AG08395 (cell line): ENCODE measurements around the gene NUMBL.
A peak's percentile ranks its signal among the peaks of the same experiment; 100 is the strongest.
"Not testable (repeated sequence)": the region's sequence is repeated elsewhere in the genome, so short reads cannot be mapped to it uniquely, and the experiment has no call there.

Experiments used
- DNase-seq: peaks from one replicate; pipeline ENCODE4 v3.0.0; 2012; ENCODE audit warnings: mixed read lengths, low spot score

Gene NUMBL

DNA sequence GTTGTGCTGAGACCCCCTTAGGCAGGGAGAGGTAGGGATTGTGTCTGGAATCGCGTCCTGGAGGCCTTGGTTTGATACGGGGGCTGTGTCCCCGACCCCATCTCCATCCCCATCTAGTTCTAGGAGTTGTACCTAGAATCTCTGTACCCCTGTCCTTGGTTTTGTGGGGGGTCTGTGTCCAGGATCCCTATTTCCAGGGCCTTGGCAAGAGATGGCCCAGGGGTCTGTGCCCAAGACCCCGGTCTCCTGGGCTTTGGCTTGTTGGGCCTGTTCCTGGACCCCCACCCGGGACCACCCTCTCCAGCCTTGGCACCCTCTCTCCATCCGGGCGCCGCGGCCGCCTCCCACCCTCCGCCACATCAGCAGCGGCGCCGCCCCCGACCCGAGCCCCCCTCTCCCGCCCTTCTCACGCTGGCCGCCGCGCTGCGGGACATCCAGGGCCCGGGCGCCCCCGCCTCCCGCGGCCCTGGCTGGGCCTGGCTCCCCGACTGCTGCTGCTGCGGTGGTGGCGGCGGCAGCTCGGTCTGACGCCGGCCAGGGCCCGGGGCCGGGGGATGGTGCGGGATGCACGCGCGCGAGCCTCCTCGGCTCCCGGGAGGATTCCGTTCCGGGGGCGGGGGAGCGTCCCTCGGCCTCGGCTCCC lies at the start of gene NUMBL:
TSS of gene NUMBL (minus strand) at position 602 of the 643 bp plus-strand sequence. CDS start at position 434, 168 bp downstream.
- no peak for DNase-seq

GRCh38 chr19:40739030-40739839 lies 48.8 kb upstream of the NUMBL start:
- no peak for DNase-seq

- DNase-seq: no peak
These were observed 46.7 kb upstream of the NUMBL start for GRCh38 chr19:40737102-40737644.

- DNase-seq: no peak
These were observed 46.2 kb upstream of the NUMBL start for GRCh38 chr19:40736661-40737060.

DNA sequence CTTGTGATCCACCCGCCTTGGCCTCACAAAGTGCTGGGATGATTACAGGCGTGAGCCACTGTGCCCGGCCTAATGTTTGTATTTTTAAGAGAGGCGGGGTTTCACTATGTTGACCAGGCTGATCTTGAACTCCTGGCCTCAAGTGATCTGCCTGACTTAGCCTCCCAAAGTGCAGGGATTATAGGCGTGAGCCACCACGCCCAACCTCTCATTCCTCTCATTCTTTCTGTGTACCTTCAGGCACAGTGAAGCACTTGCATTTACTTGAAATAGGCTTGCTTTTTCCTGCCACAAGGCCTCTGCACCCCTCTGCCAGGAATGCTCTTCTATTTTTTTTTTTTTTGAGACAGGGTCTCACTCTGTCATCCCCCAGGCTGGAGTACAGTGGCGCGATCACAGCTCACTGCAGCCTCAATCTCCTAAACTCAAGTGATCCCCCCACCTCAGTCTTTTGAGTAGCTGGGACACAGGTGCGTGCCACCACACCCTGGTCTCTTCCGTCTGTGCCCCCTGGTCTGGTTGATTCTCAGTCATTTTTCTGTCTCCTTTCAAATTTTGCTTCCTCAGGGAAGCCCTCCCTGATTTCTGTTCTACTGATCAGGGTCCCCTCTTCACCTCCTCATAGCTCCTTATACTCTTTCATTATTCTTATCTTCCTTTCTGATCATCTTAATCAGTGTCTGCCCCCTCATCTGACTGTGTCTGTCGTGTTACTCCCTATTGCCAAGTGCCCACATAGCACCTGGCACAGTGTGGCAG lies 44.7 kb upstream of the NUMBL start:
- no peak for DNase-seq

DNA sequence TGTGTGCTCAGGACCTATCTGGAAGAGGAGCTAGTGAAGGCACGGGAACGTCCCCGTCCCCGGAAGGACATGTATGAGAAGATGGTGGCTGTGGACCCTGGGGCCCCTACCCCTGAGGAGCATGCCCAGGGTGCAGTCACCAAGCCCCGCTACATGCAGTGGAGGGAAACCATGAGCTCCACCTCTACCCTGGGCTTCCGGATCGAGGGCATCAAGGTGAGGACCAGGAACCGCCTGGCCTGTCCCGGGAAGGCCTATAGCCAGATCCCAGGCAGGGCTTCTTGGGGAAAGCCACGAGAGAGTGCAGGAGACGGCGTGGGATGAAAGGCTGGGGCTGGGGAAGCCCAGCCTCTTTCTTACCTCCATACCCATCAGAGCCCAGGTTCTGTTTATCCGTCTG lies 42.7 kb upstream of the NUMBL start:
- DNase-seq: no peak

GRCh38 chr19:40732304-40732703 lies 41.9 kb upstream of the NUMBL start:
- DNase-seq: not testable (repeated sequence)

DNA sequence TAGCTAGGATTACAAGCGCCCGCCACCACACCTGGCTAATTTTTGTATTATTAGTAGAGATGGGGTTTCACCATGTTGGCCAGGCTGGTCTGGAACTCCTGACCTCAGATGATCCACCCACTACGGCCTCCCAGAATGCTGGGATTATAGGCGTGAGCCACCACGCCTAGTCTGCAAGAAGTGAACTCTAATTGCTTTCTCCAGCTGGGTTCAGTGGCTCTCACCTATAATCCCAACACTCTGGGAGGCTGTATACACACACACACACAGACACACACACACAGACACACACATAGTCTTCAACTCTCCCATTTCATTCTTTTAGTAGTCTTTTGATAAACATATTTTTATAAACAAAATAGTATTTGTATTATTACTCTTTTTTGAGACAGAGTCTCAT lies 39.6 kb upstream of the NUMBL start:
- DNase-seq: not testable (repeated sequence)

GRCh38 chr19:40726279-40726678 lies 35.8 kb upstream of the NUMBL start:
- DNase-seq: no peak

DNA sequence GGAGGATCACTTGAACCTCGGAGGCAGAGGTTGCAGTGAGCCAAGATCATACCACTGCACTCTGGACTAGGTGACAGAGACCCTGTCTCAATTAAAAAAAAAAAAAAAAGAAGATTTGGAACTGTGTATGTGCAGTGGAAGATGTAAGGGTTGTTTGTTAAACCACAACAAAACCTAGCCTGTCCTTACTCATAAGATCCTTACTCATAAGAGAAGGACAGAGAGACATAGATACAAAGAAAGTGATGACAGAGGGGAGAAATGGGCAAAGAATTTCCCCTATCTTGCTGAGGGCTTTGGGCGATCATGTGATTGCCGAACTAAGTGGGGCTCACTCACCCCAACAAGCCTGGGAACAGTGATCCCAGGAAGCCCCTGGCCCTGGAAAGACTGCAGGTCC lies 34.4 kb upstream of the NUMBL start:
- DNase-seq: no peak

GRCh38 chr19:40724315-40724714 lies 33.9 kb upstream of the NUMBL start:
- DNase-seq: no peak

- DNase-seq: no peak
These were observed 33.3 kb upstream of the NUMBL start for GRCh38 chr19:40723661-40724254.

DNA sequence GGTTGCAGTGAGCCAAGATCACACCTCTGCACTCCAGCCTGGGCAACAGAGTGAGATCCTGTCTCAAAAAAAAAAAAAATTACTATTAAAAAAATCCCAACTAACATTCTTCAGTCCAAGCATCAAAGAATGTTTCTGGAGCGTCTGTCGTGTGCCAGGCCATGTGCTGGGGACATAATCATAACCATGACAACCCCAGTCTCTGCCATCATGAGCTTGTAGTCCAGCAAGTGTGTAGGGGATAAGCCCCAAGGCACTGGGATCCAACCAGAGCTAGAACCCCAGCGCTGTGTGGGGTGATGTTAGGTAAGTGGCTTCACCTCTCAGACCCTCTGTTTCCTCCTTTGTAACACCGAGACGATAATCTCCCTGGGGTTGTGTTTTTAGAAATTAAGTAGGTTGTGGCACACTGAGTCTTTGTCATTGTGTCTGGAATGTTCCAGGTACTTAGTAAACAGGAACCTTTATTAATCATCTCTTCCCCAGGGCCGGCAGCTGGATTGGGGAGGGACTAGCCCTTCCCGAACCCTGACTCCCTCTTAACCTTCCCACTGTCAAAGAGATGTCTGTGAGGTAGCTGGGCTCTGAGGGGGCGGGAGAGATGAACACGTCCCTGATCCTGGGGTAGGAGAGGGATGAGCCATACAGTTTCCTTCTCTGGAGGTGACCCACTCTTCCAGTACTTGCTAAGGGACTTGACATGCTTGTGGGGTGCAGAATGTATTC lies 31.6 kb upstream of the NUMBL start:
- no peak for DNase-seq

- DNase-seq: no peak
These were observed 30.7 kb upstream of the NUMBL start for GRCh38 chr19:40721140-40721486.

DNA sequence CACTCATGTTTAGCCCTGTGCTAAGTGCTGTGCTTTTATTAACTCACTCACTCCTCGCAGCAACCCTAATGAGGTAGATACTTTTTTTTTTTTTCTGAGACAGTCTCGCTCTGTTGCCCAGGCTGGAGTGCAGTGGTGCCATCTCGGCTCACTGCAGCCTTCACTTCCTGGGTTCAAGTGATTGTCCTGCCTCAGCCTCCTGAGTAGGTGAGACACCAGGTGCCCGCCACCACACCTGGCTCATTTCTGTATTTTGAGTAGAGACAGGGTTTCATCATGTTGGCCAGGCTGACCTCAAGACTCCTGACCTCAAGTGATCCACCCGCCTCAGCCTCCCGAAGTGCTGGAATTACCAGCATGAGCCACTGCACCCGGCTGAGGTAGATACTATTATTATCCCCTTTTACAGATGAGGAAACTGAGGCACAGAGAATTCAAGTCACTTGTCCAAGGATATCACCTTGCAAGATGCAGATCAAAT lies 29.0 kb upstream of the NUMBL start:
- DNase-seq: no peak

DNA sequence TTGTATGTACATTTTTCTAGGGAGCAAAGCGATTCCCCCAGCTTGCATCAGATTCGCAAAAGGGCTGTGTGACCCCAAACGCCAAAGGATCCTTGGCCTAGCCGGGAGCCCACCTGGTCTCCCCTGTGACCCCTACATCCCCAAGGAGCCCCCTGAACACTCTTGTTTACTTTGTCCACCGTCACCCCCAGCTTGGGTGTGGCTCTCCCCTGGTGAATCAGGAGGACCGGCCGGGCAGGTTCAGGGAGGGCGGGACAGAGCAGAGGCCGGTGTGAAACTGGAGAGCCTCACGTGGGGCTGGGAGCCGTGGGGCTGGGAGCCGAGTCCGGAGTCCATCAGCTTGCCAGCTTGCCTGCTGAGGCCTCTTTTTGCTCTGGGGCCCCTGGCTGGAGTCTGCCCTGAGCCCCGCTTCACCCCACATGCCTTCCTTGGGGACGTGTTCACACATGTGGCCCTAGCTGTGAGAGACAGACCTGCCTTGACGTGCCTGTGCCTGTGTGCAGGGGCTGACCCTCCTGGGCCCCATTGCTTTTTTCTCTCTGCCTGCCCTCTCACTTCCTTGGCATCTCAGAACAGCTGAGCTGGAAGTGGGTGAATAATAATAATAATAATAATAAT lies 28.4 kb upstream of the NUMBL start:
- peak; percentile 28 for DNase-seq

DNA sequence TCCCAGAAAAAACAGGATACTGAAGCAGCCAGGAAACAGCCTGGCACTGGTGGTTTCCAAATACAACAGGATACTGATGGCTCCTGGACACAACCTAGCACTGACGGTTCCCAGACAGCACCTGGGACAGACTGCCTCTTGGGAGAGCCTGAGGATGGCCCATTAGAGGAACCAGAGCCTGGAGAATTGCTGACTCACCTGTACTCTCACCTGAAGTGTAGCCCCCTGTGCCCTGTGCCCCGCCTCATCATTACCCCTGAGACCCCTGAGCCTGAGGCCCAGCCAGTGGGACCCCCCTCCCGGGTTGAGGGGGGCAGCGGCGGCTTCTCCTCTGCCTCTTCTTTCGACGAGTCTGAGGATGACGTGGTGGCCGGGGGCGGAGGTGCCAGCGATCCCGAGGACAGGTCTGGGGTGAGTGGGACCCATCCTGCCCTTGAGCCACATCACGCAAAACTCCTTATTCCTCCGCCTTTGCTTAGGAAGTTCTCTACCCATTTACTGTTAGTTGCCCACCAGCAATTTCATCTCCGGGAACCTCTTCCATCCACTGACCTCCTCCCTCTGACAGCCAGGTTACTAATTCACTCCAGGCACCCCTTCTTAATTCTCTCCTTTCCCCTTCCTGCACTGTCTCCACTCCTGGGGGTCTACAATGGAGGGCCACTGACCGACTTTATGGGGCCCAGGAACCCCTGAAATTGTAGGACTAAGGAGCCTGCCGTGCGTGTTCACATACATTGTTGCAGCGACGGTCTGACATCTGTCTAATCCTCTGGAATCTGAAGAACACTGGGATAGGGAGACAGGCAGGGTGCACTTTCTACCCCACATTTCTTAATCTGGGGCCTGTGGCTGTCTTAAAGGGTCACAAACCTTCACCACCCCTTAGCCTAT lies 27.7 kb upstream of the NUMBL start:
- DNase-seq: no peak

- no peak for DNase-seq
These were observed 27.0 kb upstream of the NUMBL start for GRCh38 chr19:40717325-40717879.

DNA sequence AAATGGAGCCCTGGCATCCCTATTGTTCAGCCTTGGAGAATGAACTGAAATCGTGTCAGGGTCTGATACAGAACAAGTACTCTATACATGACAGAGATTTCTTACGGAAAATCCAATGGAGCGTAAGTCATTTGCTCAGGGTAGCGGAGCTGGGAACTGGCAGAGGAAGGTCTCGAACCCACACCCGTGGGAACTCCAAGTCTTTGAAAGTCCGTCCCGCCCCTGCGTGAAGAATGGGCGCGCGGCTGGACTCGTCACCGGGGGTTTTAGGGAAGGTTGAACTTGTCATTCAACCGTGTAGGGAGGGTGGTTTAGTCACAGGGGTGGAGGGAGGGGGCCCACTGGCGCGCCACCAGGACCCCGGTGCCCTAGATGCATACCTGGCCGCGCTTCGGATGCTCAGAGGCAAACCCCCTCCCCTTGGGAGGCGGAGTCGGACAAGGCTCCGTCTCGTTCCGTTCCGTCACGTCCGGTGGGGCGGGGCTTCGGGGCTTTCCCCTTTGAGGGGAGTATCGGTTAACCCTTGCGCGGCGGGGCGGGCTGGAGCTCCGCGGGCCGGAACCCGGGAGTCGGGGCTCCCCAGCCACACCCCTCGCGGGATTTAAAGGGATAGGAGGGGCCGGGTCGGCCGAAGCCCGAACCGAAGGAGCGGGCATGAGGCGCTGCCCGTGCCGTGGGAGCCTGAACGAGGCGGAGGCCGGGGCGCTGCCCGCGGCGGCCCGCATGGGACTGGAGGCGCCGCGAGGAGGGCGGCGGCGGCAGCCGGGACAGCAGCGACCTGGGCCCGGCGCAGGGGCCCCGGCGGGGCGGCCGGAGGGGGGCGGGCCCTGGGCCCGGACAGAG lies 26.3 kb upstream of the NUMBL start, which contains the start of the genes COQ8B and ITPKC:
TSS of gene COQ8B (minus strand) at position 405 of the 843 bp plus-strand sequence. CDS start 2,254 bp downstream, outside the sequence.
TSS of gene ITPKC (plus strand) at position 631 of the 843 bp plus-strand sequence. CDS start at position 655, 24 bp downstream.
- DNase-seq: peak; percentile 95
